ENCODE results near the gene F2R.

F2R gene

GRCh38 chr5:76690704-76691466, 25.0 kb upstream of the F2R start:
- DNase-seq = no peak

GRCh38 chr5:76691467-76692273, 24.3 kb upstream of the F2R start:
- DNase-seq = no peak

GRCh38 chr5:76692274-76692540, 23.7 kb upstream of the F2R start:
- no peak for DNase-seq

- no peak for DNase-seq
Observed at GRCh38 chr5:76692651-76693050, 23.3 kb upstream of the F2R start.

GRCh38 chr5:76693141-76693540, 22.8 kb upstream of the F2R start:
- no peak for DNase-seq

- no peak for DNase-seq
Observed at GRCh38 chr5:76694317-76694716, 21.6 kb upstream of the F2R start.

- no peak for DNase-seq
Observed at GRCh38 chr5:76695346-76695745, 20.6 kb upstream of the F2R start.

GRCh38 chr5:76696251-76696650, 19.7 kb upstream of the F2R start:
- no peak for DNase-seq

- no peak for DNase-seq
Observed at GRCh38 chr5:76697670-76698069, 18.3 kb upstream of the F2R start.

GRCh38 chr5:76700571-76700970, 15.4 kb upstream of the F2R start:
- DNase-seq = no peak

GRCh38 chr5:76701298-76701697, 14.6 kb upstream of the F2R start:
- DNase-seq = no peak

GRCh38 chr5:76703707-76704106, 12.2 kb upstream of the F2R start:
- DNase-seq = no peak

GRCh38 chr5:76704131-76704663, 11.7 kb upstream of the F2R start:
- no peak for DNase-seq

GRCh38 chr5:76705574-76705973, 10.4 kb upstream of the F2R start:
- DNase-seq = no peak

- no peak for DNase-seq
Observed at GRCh38 chr5:76709762-76710161, 6.2 kb upstream of the F2R start.

GRCh38 chr5:76710991-76711390, 4.9 kb upstream of the F2R start:
- no peak for DNase-seq

- no peak for DNase-seq
Observed at GRCh38 chr5:76714751-76715485, 1.0 kb upstream of the F2R start.

- DNase-seq = no peak
Observed at GRCh38 chr5:76715486-76715735, 515 bp upstream of the F2R start.

- peak; percentile 33 for DNase-seq
Observed at GRCh38 chr5:76716456-76717157, 681 bp downstream of the F2R start.

GRCh38 chr5:76717222-76718083, 1.5 kb downstream of the F2R start:
- no peak for DNase-seq

GRCh38 chr5:76718381-76718832, 2.5 kb downstream of the F2R start:
- DNase-seq = no peak

- DNase-seq = no peak
Observed at GRCh38 chr5:76718880-76719279, 3.0 kb downstream of the F2R start.

Measured in activated CD4-positive, alpha-beta T cell treated with anti-CD3 and anti-CD28 coated beads for 48 hours (primary cell).